GM23248 (cell line): ENCODE measurements around the gene CNTNAP5. TPM values are rescaled to one million over a fixed set of nuclear protein-coding genes. Genes with fewer than 3 reads are reported as not detected.
A peak's percentile ranks its signal among the peaks of the same experiment; 100 is the strongest.

ENCODE experiments used
- DNase-seq: peaks from one replicate; pipeline ENCODE4 v3.0.0-alpha.2; 2015
- H2AFZ ChIP-seq: fragments of 200-600 bp; sonication (generic); 2 replicates; pipeline ENCODE4 v1.6.1; 2016; ENCODE audit warnings: antibody characterized with exemption
- H3F3A ChIP-seq: fragments of 200-600 bp; sonication (generic); 2 replicates; pipeline ENCODE4 v1.6.1; 2016; ENCODE audit warnings: mild to moderate bottlenecking, antibody characterized with exemption, mixed run types; ENCODE audit not compliant: insufficient read depth
- H3K27ac ChIP-seq: fragments of 200-600 bp; sonication (generic); 2 replicates; pipeline ENCODE4 v1.5.1; 2016; ENCODE audit warnings: mild to moderate bottlenecking
- H3K27me3 ChIP-seq: fragments of 200-600 bp; sonication (generic); replicated peaks from 2 replicates; pipeline ENCODE4 v1.6.1; 2016; ENCODE audit warnings: mild to moderate bottlenecking; ENCODE audit not compliant: insufficient read depth
- H3K36me3 ChIP-seq: fragments of 200-600 bp; sonication (generic); 2 replicates; pipeline ENCODE4 v1.6.1; 2016; ENCODE audit warnings: low read depth, mild to moderate bottlenecking
- H3K4me1 ChIP-seq: fragments of 200-600 bp; sonication (generic); 2 replicates; pipeline ENCODE4 v1.6.1; 2016; ENCODE audit warnings: mild to moderate bottlenecking; ENCODE audit not compliant: insufficient read depth
- H3K4me2 ChIP-seq: fragments of 200-600 bp; sonication (generic); one replicate; pipeline ENCODE4 v1.6.1; 2016; ENCODE audit warnings: mild to moderate bottlenecking; ENCODE audit not compliant: unreplicated experiment
- H3K4me3 ChIP-seq: fragments of 200-600 bp; sonication (generic); 2 replicates; pipeline ENCODE4 v1.5.1; 2016; ENCODE audit warnings: mild to moderate bottlenecking
- H3K79me2 ChIP-seq: fragments of 200-600 bp; sonication (generic); 2 replicates; pipeline ENCODE4 v1.6.1; 2016; ENCODE audit warnings: mild to moderate bottlenecking; ENCODE audit not compliant: insufficient read depth
- H3K9ac ChIP-seq: fragments of 200-600 bp; sonication (generic); 2 replicates; pipeline ENCODE4 v1.6.1; 2016; ENCODE audit warnings: mild to moderate bottlenecking
- H3K9me2 ChIP-seq: fragments of 200-600 bp; sonication (generic); 2 replicates; pipeline ENCODE4 v1.6.1; 2016; ENCODE audit warnings: mixed run types, mild to moderate bottlenecking, moderate library complexity; ENCODE audit not compliant: insufficient read depth
- H3K9me3 ChIP-seq: fragments of 200-600 bp; sonication (generic); one replicate; pipeline ENCODE4 v1.6.1; 2017; ENCODE audit warnings: low read depth
- H4K20me1 ChIP-seq: fragments of 200-600 bp; sonication (generic); 2 replicates; pipeline ENCODE4 v1.6.0; 2016; ENCODE audit not compliant: insufficient read depth
- EZH2 ChIP-seq: fragments of 200-600 bp; sonication (generic); IDR thresholded peaks from 2 replicates; pipeline ENCODE4 v1.6.1; 2018; ENCODE audit warnings: antibody characterized with exemption, mild to moderate bottlenecking; ENCODE audit not compliant: insufficient read depth, poor library complexity, severe bottlenecking
- EZH2phosphoT487 ChIP-seq: fragments of 200-600 bp; sonication (generic); IDR thresholded peaks from 2 replicates; pipeline ENCODE4 v1.6.1; 2018; ENCODE audit warnings: antibody characterized with exemption, moderate library complexity, mild to moderate bottlenecking, low read depth; ENCODE audit not compliant: insufficient read depth
- WGBS, 2 experiments: methylation state at CpG; one replicate each; pipeline ENCODE4 v1.1.6; 2015 to 2017; ENCODE audit warnings: low lambda C conversion rate in 2 of 2, low coverage in 1 of 2; ENCODE audit errors: missing lambda C conversion rate in 2 of 2; 5-methylcytosine and 5-hydroxymethylcytosine counted together
- in situ Hi-C: fragments of 300-500 bp; cut with MboI; formaldehyde crosslinking; loops from 2 replicates; pipeline ENCODE4 v1.15.0; 2020
- polyA plus RNA-seq: library from polyadenylated mRNA; unstranded; fragments of >200 nt; fragmentation: Nextera tagmentation; extraction: Ambion mirVana; gene quantifications from 2 replicates; pipeline ENCODE4 v1.2.1, GENCODE V29; 2016
- total RNA-seq: library from RNA; depleted of rRNA; stranded (reverse); fragments of >200 nt; shearing (Covaris generic); gene quantifications from 2 replicates; pipeline ENCODE4 v1.2.3, GENCODE V29; 2014

Gene CNTNAP5
- total and polyA plus RNA-seq, 2 experiments from 2014 or later, result not detected

DNA sequence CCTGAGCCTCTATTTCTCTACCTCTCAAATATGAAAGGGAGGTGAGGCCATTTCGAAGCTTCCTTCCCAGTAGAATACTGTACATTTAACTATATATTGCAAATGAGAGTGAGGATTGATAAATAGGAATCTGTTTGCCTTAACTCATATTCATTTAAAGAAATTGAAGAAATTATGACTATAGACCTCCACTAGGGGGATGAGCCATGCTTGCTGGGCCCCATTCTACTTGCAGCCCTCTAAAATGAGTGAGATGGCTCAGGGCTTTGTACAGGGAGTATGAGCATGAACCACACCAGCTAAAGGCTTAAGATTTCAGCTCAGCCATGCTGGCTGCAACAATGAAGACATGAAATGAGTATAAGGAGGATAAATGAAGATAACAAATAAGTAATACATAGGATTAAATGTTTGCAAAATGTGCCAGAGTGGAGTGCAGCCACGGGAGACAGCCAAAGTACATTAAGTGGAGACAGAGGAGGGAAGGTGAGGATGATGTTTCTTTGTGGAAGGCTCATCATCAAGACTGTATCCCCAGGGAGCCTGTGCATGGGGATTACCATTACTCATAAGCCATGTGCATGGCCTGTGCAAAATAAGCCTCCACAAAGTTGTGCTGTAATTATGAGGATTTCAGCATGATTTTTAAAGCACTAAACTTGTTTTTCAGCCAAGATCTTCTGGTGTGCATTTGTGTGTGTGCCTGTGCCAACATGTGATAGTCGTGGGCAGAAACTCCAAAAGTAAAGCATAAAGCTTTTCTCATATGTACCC lies 300.8 kb downstream of the CNTNAP5 start:
- H2AFZ ChIP-seq, result no peak overlapping the region
- H3K9ac ChIP-seq, result no peak overlapping the region
- no peaks in the 10 kb centered on the region for H3F3A ChIP-seq
- WGBS, 2 experiments, result 3 to 9% methylated on average over 3 of the region's 3 CpGs
- H3K4me3 ChIP-seq, result no peak overlapping the region
- H3K9me2 ChIP-seq, result no peaks in the 10 kb centered on the region
- DNase-seq, result peak; percentile 0
- no peaks in the 10 kb centered on the region for H3K9me3 ChIP-seq
- H3K4me1 ChIP-seq, result no peaks in the 10 kb centered on the region
- TF ChIP-seq EZH2phosphoT487 (no peak), EZH2 (no peak)
- H4K20me1 ChIP-seq, result no peaks in the 10 kb centered on the region
- no peaks in the 10 kb centered on the region for H3K27me3 ChIP-seq
- no peak overlapping the region for H3K27ac ChIP-seq
- no peaks in the 10 kb centered on the region for H3K36me3 ChIP-seq
- H3K4me2 ChIP-seq, result no peak overlapping the region
- H3K79me2 ChIP-seq, result no peaks in the 10 kb centered on the region
- in situ Hi-C loops, result no loop called here

DNA sequence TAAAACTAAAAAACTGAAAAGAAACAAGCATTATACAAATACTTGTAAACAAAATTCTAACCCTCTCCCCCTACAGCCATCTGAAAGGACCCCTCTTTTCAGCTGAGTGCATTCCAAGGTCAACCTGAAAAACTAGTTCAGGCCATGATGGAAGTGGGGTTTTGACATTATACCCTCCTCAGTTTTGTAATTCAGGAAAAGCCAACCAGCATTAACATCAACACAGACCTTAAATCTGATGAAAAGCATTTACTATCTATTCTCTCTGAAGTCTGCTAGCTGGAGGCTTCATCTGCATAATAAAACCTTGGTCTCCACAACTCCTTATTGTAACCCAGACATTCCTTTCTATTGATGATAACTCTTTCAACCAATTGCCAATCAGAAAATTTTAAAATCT lies 302.2 kb downstream of the CNTNAP5 start:
- Histone ChIP-seq H3K4me1 (no peaks in the 10 kb centered on the region), H3K4me3 (no peak overlapping the region), H3K79me2 (no peaks in the 10 kb centered on the region), H3K4me2 (no peak overlapping the region), H3K36me3 (no peaks in the 10 kb centered on the region), H3F3A (no peaks in the 10 kb centered on the region), H3K27ac (no peak overlapping the region), H2AFZ (no peak overlapping the region), H3K9ac (no peak overlapping the region), H3K9me3 (no peaks in the 10 kb centered on the region), H3K27me3 (no peaks in the 10 kb centered on the region), H3K9me2 (no peaks in the 10 kb centered on the region; the same call in 1 of the 2 replicates), H4K20me1 (no peaks in the 10 kb centered on the region)
- no peak for DNase-seq
- TF ChIP-seq EZH2phosphoT487 (no peak), EZH2 (no peak)
- in situ Hi-C loops, result no loop called here

DNA sequence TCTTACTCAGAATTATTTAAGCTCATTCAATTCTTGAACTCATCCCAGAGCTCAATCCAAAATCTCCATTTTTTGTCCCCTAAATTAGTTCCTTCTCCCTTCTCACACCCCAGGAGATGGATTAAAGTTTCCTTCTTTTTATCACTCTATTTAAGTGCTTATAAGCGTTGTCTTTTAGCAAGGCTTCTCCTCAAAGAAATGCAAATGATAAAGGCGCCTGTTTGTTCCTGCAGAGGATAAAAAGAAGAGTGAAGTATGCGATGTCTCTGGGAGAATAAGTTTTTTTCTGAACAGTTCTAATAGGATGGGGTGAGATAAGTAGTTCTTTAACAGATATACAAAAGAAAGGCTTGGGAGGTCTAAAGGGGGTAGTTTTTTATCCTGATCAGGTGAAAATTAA lies 303.3 kb downstream of the CNTNAP5 start:
- TF ChIP-seq EZH2, result no peak
- no peak for TF ChIP-seq EZH2phosphoT487
- no peaks in the 10 kb centered on the region; the same call in 1 of the 2 replicates for H3K9me2 ChIP-seq
- H3K27ac ChIP-seq, result no peak overlapping the region
- no peaks in the 10 kb centered on the region for H3K79me2 ChIP-seq
- no peaks in the 10 kb centered on the region for H4K20me1 ChIP-seq
- H3F3A ChIP-seq, result no peaks in the 10 kb centered on the region
- H2AFZ ChIP-seq, result no peak overlapping the region
- H3K4me2 ChIP-seq, result no peak overlapping the region
- no peaks in the 10 kb centered on the region for H3K9me3 ChIP-seq
- in situ Hi-C loops, result no loop called here
- H3K4me1 ChIP-seq, result no peaks in the 10 kb centered on the region
- no peaks in the 10 kb centered on the region for H3K27me3 ChIP-seq
- no peaks in the 10 kb centered on the region for H3K36me3 ChIP-seq
- WGBS, 2 experiments, result 3 to 5% methylated on average over 3 of the region's 3 CpGs
- no peak for DNase-seq
- no peak overlapping the region for H3K9ac ChIP-seq
- H3K4me3 ChIP-seq, result no peak overlapping the region

DNA sequence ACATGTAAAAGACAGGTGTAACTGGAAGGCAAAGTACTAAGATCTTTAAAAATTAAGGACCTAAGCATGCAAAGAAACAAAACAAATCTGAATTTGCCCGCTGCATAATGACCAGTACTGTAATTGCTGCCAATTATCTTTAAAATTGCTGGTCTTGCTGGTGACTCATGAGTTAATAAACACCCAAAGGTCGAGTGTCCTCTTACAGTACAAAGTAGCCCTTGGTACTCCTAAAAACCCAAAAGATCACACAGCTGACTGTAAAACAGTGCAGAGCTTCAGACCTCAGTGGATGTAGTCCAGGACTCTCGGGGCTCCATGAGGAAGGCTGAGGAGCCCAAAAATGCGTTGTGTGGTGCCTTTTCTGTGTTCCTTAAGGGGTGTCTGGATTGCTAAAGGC lies 308.7 kb downstream of the CNTNAP5 start:
- H3K79me2 ChIP-seq, result no peaks in the 10 kb centered on the region
- TF ChIP-seq EZH2phosphoT487, result no peak
- TF ChIP-seq EZH2, result no peak
- no peak overlapping the region for H3K27ac ChIP-seq
- in situ Hi-C loops, result no loop called here
- no peaks in the 10 kb centered on the region for H3K36me3 ChIP-seq
- H3K9ac ChIP-seq, result no peak overlapping the region
- no peak overlapping the region for H2AFZ ChIP-seq
- no peaks in the 10 kb centered on the region for H3K4me1 ChIP-seq
- no peaks in the 10 kb centered on the region for H3K27me3 ChIP-seq
- no peaks in the 10 kb centered on the region for H4K20me1 ChIP-seq
- DNase-seq, result no peak
- H3F3A ChIP-seq, result no peaks in the 10 kb centered on the region
- no peaks in the 10 kb centered on the region for H3K9me3 ChIP-seq
- H3K4me3 ChIP-seq, result no peak overlapping the region
- WGBS, 2 experiments, result 8% methylated on average over 4 of the region's 4 CpGs
- no peaks in the 10 kb centered on the region; the same call in 1 of the 2 replicates for H3K9me2 ChIP-seq
- no peak overlapping the region for H3K4me2 ChIP-seq
